ENCODE results near the gene RTL1. TPM values are rescaled to one million over a fixed set of nuclear protein-coding genes. Genes with fewer than 3 reads are reported as not detected.

RTL1 gene
- total and polyA plus RNA-seq, 2 donors (not counting 3 experiments of a cell fraction or from before 2014, with no cell fraction given) = not detected

GRCh38 chr14:100882026-100882967 lies 21.2 kb downstream of the RTL1 start:
- no peak overlapping the region for H3K27ac ChIP-seq (ENCODE audit: insufficient read depth, low read depth, low read length)
- H3K79me2 ChIP-seq (ENCODE audit: control insufficient read depth, insufficient read depth, low read length) = no peaks in the 10 kb centered on the region
- FAIRE-seq (no peak), DNase-seq (ENCODE audit: low read depth, low spot score) (no peak)
- no peaks in the 10 kb centered on the region for H3K4me1 ChIP-seq (ENCODE audit: control insufficient read depth, extremely low read depth, insufficient read depth, low read length)
- H3K4me2 ChIP-seq (ENCODE audit: insufficient read depth, low read length) = no peak overlapping the region
- H2AFZ ChIP-seq (ENCODE audit: low read depth, low read length) = no peak overlapping the region
- no peak for TF ChIP-seq CTCF (IDR thresholded peaks at IDR 0.05; ENCODE audit: extremely low read depth in 1 of 2, insufficient read depth in 1 of 2, low read depth in 1 of 2, low read length in 2 of 2)
- TF ChIP-seq MYC (IDR thresholded peaks at IDR 0.05; ENCODE audit: low read depth, low read length) = no peak
- no peak for TF ChIP-seq POLR2AphosphoS5 (IDR thresholded peaks at IDR 0.05; ENCODE audit: insufficient read depth, low read depth, low read length)
- TF ChIP-seq MAX (IDR thresholded peaks at IDR 0.05; ENCODE audit: insufficient read depth, insufficient read length) = no peak
- TF ChIP-seq FOS (IDR thresholded peaks at IDR 0.05; ENCODE audit: borderline replicate concordance, insufficient read depth, low read length) = no peak
- TF ChIP-seq EZH2 (IDR thresholded peaks at IDR 0.05; ENCODE audit: borderline replicate concordance, low read depth, low read length, severe bottlenecking) = no peak
- no peak for TF ChIP-seq GATA2 (IDR thresholded peaks at IDR 0.05; ENCODE audit: insufficient read depth, insufficient read length, low read depth, low read length)
- no peak for TF ChIP-seq JUN (IDR thresholded peaks at IDR 0.05; ENCODE audit: borderline replicate concordance, insufficient read depth, insufficient read length, low read depth)
- no peak for TF ChIP-seq POLR2A (IDR thresholded peaks at IDR 0.05; ENCODE audit: low read depth, low read length)
- H4K20me1 ChIP-seq (replicated peaks; ENCODE audit: control insufficient read depth, extremely low read depth, insufficient read depth, low read length) = no peaks in the 10 kb centered on the region
- no peaks in the 10 kb centered on the region for H3K27me3 ChIP-seq (ENCODE audit: control insufficient read depth in 2 of 2, insufficient read depth in 2 of 2, low read length in 2 of 2)
- no peak overlapping the region for H3K4me3 ChIP-seq (replicated peaks in 1 of 3; ENCODE audit: insufficient read depth in 1 of 3, low read depth in 1 of 3, low read length in 3 of 3)
- H3K9me1 ChIP-seq (replicated peaks; ENCODE audit: control insufficient read depth, extremely low read depth, insufficient read depth, low read length) = no peaks in the 10 kb centered on the region
- CTCF ChIA-PET = no interaction called here
- intact Hi-C loops (cut with micrococcal nuclease) (no loop called here), dilution Hi-C loops (cut with MboI; ENCODE audit: extremely low pct_ligation_motif_present, low sequenced_read_pairs) (no loop called here)
- no TSS peak for BruUV-seq (replicated peaks)
- peaks cover 0 to 25% of the 10 kb centered on the region in 2 experiments for H3K36me3 ChIP-seq (ENCODE audit: control insufficient read depth in 2 of 2, extremely low read depth in 1 of 2, insufficient read depth in 2 of 2, low read length in 2 of 2)
- no peak overlapping the region for H3K9ac ChIP-seq (replicated peaks; ENCODE audit: extremely low read depth, insufficient read depth, low read length)
- POLR2A ChIA-PET = no interaction called here
- H3K9me3 ChIP-seq (replicated peaks; ENCODE audit: control insufficient read depth, insufficient read depth, low read length) = no peaks in the 10 kb centered on the region

Measured in endothelial cell of umbilical vein (primary cell).